LNCaP clone FGC (cell line): ENCODE measurements around the gene CDK16.
A peak's percentile ranks its signal among the peaks of the same experiment; 100 is the strongest.

Experiments
- DNase-seq: peaks from one replicate; pipeline ENCODE4 v3.0.0-alpha.2; 2011; ENCODE audit warnings: low read depth
- H3K4me3 ChIP-seq: 2 replicates; pipeline ENCODE4 v1.5.1; 2011; ENCODE audit warnings: mild to moderate bottlenecking, low read depth, low read length, control low read depth
- CTCF ChIP-seq: IDR thresholded peaks from 2 replicates; pipeline ENCODE4 v1.5.1; 2012; ENCODE audit warnings: mild to moderate bottlenecking; ENCODE audit not compliant: control insufficient read depth, insufficient read depth; ENCODE audit errors: extremely low read depth

Gene CDK16

GRCh38 chrX:47185241-47185640 lies 33.2 kb upstream of the CDK16 start:
- H3K4me3 ChIP-seq = no peak overlapping the region
- TF ChIP-seq CTCF = no peak
- no peak for DNase-seq

GRCh38 chrX:47186096-47186740 lies 32.3 kb upstream of the CDK16 start:
- no peak overlapping the region for H3K4me3 ChIP-seq
- TF ChIP-seq CTCF = no peak
- DNase-seq = no peak

GRCh38 chrX:47187106-47187677 lies 31.3 kb upstream of the CDK16 start:
- no peak for TF ChIP-seq CTCF
- no peak overlapping the region for H3K4me3 ChIP-seq
- DNase-seq = no peak

- H3K4me3 ChIP-seq = no peak overlapping the region
- no peak for DNase-seq
- no peak for TF ChIP-seq CTCF
Measured at GRCh38 chrX:47189906-47190305, 28.6 kb upstream of the CDK16 start.

GRCh38 chrX:47190445-47191269 lies 27.8 kb upstream of the CDK16 start:
- peak overlapping the region; percentile 80 for H3K4me3 ChIP-seq
- DNase-seq = peak; percentile 80
- no peak for TF ChIP-seq CTCF

- DNase-seq = no peak
- no peak for TF ChIP-seq CTCF
- peak overlapping the region; percentile 80 for H3K4me3 ChIP-seq
Measured at GRCh38 chrX:47191331-47191730, 27.1 kb upstream of the CDK16 start.
